HFF-Myc (cell line): ENCODE measurements around the gene TMPRSS3.

ENCODE experiments used
- DNase-seq: peaks from one replicate; pipeline ENCODE4 v3.0.0-alpha.2; 2011; ENCODE audit warnings: low read depth; ENCODE audit errors: extremely low read depth
- H3K4me3 ChIP-seq: replicated peaks from 2 replicates; pipeline ENCODE4 v1.5.1; 2011; ENCODE audit warnings: low read depth, mild to moderate bottlenecking, control low read depth, low read length
- TF ChIP-seq, protein P1 (sequence below): IDR thresholded peaks from 2 replicates; pipeline ENCODE4 v1.5.1; 2012; ENCODE audit warnings: mild to moderate bottlenecking, low read depth, low read length, control low read depth; ENCODE audit errors: missing control alignments

Gene TMPRSS3

DNA sequence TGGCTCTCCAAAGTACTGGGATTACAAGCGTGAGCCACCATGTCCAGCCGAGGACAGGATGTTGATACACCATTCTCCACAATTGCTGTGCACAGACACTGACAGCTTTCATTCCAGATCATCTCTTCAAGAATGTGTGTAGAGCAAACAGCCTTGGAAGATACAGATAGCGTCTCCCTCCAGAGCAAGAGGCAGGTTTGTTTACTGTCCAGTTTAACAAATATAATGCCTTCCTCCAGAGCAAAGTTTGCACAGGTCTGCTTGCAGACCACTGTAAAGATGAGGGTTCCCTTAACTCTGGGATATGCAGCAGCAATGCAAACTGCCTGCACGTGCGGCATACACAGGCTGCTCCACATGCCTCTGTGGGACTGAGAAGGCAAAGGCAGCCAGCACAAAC, 4.6 kb downstream of the TMPRSS3 start:
- TF ChIP-seq, protein P1, sequence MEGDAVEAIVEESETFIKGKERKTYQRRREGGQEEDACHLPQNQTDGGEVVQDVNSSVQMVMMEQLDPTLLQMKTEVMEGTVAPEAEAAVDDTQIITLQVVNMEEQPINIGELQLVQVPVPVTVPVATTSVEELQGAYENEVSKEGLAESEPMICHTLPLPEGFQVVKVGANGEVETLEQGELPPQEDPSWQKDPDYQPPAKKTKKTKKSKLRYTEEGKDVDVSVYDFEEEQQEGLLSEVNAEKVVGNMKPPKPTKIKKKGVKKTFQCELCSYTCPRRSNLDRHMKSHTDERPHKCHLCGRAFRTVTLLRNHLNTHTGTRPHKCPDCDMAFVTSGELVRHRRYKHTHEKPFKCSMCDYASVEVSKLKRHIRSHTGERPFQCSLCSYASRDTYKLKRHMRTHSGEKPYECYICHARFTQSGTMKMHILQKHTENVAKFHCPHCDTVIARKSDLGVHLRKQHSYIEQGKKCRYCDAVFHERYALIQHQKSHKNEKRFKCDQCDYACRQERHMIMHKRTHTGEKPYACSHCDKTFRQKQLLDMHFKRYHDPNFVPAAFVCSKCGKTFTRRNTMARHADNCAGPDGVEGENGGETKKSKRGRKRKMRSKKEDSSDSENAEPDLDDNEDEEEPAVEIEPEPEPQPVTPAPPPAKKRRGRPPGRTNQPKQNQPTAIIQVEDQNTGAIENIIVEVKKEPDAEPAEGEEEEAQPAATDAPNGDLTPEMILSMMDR = no peak
- H3K4me3 ChIP-seq = no peak overlapping the region
- DNase-seq = no peak

- DNase-seq = no peak
- TF ChIP-seq, protein P1 = no peak
- no peak overlapping the region for H3K4me3 ChIP-seq
Measured at GRCh38 chr21:42390696-42391095, 5.2 kb downstream of the TMPRSS3 start.

GRCh38 chr21:42390193-42390592, 5.7 kb downstream of the TMPRSS3 start:
- DNase-seq = no peak
- no peak overlapping the region for H3K4me3 ChIP-seq
- TF ChIP-seq, protein P1 = no peak

- DNase-seq = no peak
- no peak overlapping the region for H3K4me3 ChIP-seq
- TF ChIP-seq, protein P1 = no peak
Measured at GRCh38 chr21:42389449-42389835, 6.4 kb downstream of the TMPRSS3 start.

- no peak overlapping the region for H3K4me3 ChIP-seq
- DNase-seq = no peak
- TF ChIP-seq, protein P1 = no peak
Measured at GRCh38 chr21:42388740-42389448, 7.0 kb downstream of the TMPRSS3 start.

- no peak overlapping the region for H3K4me3 ChIP-seq
- TF ChIP-seq, protein P1 = no peak
- no peak for DNase-seq
Measured at GRCh38 chr21:42387843-42388340, 8.0 kb downstream of the TMPRSS3 start.

- no peak for DNase-seq
- TF ChIP-seq, protein P1 = no peak
- H3K4me3 ChIP-seq = no peak overlapping the region
Measured at GRCh38 chr21:42387164-42387563, 8.7 kb downstream of the TMPRSS3 start.
